Endodermal cell (in vitro differentiated cells): ENCODE measurements around the gene NUP214. TPM values are rescaled to one million over a fixed set of nuclear protein-coding genes. Genes with fewer than 3 reads are reported as not detected.

ENCODE experiments used
- DNase-seq: peaks from one replicate; pipeline ENCODE4 v3.0.0-alpha.2; 2017
- H3K27ac ChIP-seq: 2 replicates; pipeline ENCODE4 v1.5.1; 2013; ENCODE audit warnings: mild to moderate bottlenecking, low read depth, low read length, moderate library complexity
- H3K27me3 ChIP-seq: 2 replicates; pipeline ENCODE4 v1.6.1; 2013; ENCODE audit warnings: mild to moderate bottlenecking, low read length, moderate library complexity; ENCODE audit not compliant: insufficient read depth, control insufficient read depth, poor library complexity, severe bottlenecking
- H3K36me3 ChIP-seq: 2 replicates; pipeline ENCODE4 v1.7.0; 2013; ENCODE audit warnings: mild to moderate bottlenecking, low read length, moderate library complexity; ENCODE audit not compliant: control insufficient read depth, insufficient read depth
- H3K4me1 ChIP-seq: one replicate; pipeline ENCODE4 v1.7.0; 2013; ENCODE audit warnings: low read length; ENCODE audit not compliant: control insufficient read depth, insufficient read depth
- H3K4me3 ChIP-seq: 2 replicates; pipeline ENCODE4 v1.5.1; 2013; ENCODE audit warnings: mild to moderate bottlenecking, low read length, moderate library complexity
- H3K9ac ChIP-seq: 2 replicates; pipeline ENCODE4 v1.6.1; 2013; ENCODE audit warnings: mild to moderate bottlenecking, low read length, moderate library complexity; ENCODE audit not compliant: poor library complexity, severe bottlenecking; ENCODE audit errors: extremely low read depth
- H3K9me3 ChIP-seq: 2 replicates; pipeline ENCODE4 v1.6.1; 2013; ENCODE audit warnings: mild to moderate bottlenecking, low read length, moderate library complexity; ENCODE audit not compliant: control insufficient read depth
- H3K27ac Mint-ChIP-seq: 2 replicates; pipeline ENCODE4 v1.8.0; 2020; ENCODE audit warnings: mixed read lengths
- H3K27me3 Mint-ChIP-seq: 2 replicates; pipeline ENCODE4 v1.8.0; 2021; ENCODE audit warnings: mild to moderate bottlenecking, mixed read lengths; ENCODE audit not compliant: insufficient read depth
- H3K36me3 Mint-ChIP-seq: 2 replicates; pipeline ENCODE4 v1.8.0; 2020; ENCODE audit warnings: low read depth, mixed read lengths
- H3K4me1 Mint-ChIP-seq: 2 replicates; pipeline ENCODE4 v1.8.0; 2020; ENCODE audit warnings: mixed read lengths
- H3K4me3 Mint-ChIP-seq: 2 replicates; pipeline ENCODE4 v1.8.0; 2020; ENCODE audit warnings: mild to moderate bottlenecking, moderate library complexity, mixed read lengths
- H3K9me3 Mint-ChIP-seq: 2 replicates; pipeline ENCODE4 v1.8.0; 2020; ENCODE audit warnings: mild to moderate bottlenecking, mixed read lengths
- WGBS, 2 experiments: methylation state at CpG; one replicate each; pipeline versions ENCODE4 v1.1.5 to v1.1.7; 2013; ENCODE audit warnings: missing lambda C conversion rate in 2 of 2, mixed read lengths in 1 of 2; ENCODE audit not compliant: insufficient coverage in 1 of 2, insufficient read length in 1 of 2; 5-methylcytosine and 5-hydroxymethylcytosine counted together
- total RNA-seq, 2 donors: library from RNA; stranded (reverse); fragmentation: NEBNext Ultra II Directional in 1 of 2; extraction: Animal tissue kit (Norgen Biotek cat#: 25700) in 1 of 2; gene quantifications; 2 replicates in 1 of 2; 3 replicates in 1 of 2; pipeline ENCODE4 v1.2.1, GENCODE V29; 2021
- TF ChIP-seq, protein P1 (sequence below): fragments of 200-600 bp; sonication (generic); conservative IDR thresholded peaks from 2 replicates; pipeline ENCODE4 v1.5.0; 2021; ENCODE audit warnings: antibody characterized with exemption, mild to moderate bottlenecking

NUP214 gene
- total RNA-seq, 2 donors from 2014 or later, result 56.7 to 59.9 TPM

DNA sequence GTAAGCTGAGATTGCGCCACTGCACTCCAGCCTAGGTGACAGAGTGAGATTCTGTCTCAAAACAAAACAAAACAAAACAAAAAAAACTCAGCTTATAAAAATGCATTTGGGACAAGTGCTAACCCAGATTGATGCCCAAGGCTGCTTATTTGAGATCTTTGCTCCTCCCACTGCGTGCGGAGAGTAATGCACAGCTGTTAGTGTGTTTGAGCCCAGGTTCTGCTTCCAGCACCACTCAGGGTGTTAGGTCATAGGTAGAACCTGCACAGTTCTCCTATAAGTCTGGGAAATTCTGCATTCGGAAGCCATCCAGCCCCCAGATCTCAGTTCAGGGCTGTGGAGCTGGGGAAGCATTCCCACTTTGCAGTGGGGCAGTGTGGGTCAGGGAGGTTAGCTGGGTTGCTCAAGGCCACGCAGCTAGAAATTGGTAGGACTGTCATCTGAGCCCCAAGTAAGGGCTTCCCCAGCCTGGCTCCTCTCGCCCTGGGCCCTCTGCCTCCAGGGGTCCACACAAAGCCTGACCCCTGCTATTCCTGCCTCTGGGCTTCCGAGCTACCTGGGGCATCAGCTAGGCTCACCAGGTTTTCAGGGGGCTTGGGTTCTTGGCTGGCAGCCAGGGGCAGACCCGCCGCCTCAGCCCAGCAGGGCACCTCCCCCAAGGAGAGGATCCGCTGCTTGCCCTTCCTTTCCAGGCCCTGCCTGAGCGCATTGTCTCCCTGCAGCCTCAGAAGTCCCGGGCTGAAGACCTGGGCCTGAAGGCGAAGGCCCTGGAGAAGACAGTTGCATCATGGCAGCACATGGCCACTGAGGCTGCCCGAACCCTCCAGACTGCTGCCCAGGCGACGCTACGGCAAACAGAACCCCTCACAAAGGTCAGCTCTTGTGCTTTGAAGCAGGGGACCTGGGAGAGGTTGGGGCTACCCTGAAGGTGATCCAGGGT is 46.7 kb upstream of the NUP214 start:
- peaks cover 15% of the 10 kb centered on the region for H3K36me3 Mint-ChIP-seq
- WGBS, 2 experiments, result 92 to 94% methylated on average over 12 to 17 of the region's 17 CpGs

DNA sequence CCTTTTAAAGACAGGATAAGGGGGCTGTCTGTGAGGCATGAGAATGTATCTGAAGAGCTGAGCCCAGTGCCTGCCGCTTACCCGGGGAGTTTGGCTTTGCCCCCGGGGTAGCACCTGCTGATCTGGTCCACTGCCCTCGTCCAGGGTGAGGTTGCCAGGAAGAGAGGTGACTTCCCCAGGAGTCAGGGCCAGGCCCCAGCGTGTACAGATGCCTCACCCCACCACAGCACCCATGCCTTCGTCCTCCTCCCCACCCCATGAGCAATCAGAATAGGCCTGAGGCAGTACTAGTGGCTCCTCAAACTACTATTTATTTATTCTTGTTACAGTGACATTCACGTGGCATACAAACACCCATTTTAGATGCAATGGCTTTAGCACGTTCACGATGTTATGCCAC is 44.8 kb upstream of the NUP214 start:
- H3K27ac ChIP-seq, result no peak overlapping the region
- TF ChIP-seq, protein P1, sequence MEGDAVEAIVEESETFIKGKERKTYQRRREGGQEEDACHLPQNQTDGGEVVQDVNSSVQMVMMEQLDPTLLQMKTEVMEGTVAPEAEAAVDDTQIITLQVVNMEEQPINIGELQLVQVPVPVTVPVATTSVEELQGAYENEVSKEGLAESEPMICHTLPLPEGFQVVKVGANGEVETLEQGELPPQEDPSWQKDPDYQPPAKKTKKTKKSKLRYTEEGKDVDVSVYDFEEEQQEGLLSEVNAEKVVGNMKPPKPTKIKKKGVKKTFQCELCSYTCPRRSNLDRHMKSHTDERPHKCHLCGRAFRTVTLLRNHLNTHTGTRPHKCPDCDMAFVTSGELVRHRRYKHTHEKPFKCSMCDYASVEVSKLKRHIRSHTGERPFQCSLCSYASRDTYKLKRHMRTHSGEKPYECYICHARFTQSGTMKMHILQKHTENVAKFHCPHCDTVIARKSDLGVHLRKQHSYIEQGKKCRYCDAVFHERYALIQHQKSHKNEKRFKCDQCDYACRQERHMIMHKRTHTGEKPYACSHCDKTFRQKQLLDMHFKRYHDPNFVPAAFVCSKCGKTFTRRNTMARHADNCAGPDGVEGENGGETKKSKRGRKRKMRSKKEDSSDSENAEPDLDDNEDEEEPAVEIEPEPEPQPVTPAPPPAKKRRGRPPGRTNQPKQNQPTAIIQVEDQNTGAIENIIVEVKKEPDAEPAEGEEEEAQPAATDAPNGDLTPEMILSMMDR, result no peak
- H3K4me1 ChIP-seq, result no peaks in the 10 kb centered on the region
- no peaks in the 10 kb centered on the region for H3K36me3 ChIP-seq
- H3K9ac ChIP-seq, result no peak overlapping the region
- H3K27me3 Mint-ChIP-seq, result no peaks in the 10 kb centered on the region
- peak overlapping the region; percentile 58 for H3K27ac Mint-ChIP-seq
- DNase-seq, result no peak
- 69 to 78% methylated on average over 6 to 9 of the region's 9 CpGs for WGBS, 2 experiments
- peaks cover 18% of the 10 kb centered on the region for H3K36me3 Mint-ChIP-seq
- H3K9me3 Mint-ChIP-seq, result no peaks in the 10 kb centered on the region
- no peaks in the 10 kb centered on the region for H3K9me3 ChIP-seq
- H3K4me3 Mint-ChIP-seq, result no peak overlapping the region
- H3K4me3 ChIP-seq, result no peak overlapping the region
- H3K4me1 Mint-ChIP-seq, result no peaks in the 10 kb centered on the region
- no peaks in the 10 kb centered on the region for H3K27me3 ChIP-seq

More for the DNA sequence above, 46.7 kb upstream of the NUP214 start:
- no peak for DNase-seq
- Mint-ChIP-seq H3K4me1 (no peaks in the 10 kb centered on the region), H3K27ac (no peak overlapping the region), H3K9me3 (no peaks in the 10 kb centered on the region), H3K4me3 (no peak overlapping the region), H3K27me3 (no peaks in the 10 kb centered on the region)
- TF ChIP-seq, protein P1, result no peak
- no peaks in the 10 kb centered on the region for H3K36me3 ChIP-seq
- H3K4me3 ChIP-seq, result no peak overlapping the region
- H3K9me3 ChIP-seq, result no peaks in the 10 kb centered on the region
- no peak overlapping the region for H3K9ac ChIP-seq
- H3K4me1 ChIP-seq, result no peaks in the 10 kb centered on the region
- H3K27ac ChIP-seq, result no peak overlapping the region
- H3K27me3 ChIP-seq, result no peaks in the 10 kb centered on the region

DNA sequence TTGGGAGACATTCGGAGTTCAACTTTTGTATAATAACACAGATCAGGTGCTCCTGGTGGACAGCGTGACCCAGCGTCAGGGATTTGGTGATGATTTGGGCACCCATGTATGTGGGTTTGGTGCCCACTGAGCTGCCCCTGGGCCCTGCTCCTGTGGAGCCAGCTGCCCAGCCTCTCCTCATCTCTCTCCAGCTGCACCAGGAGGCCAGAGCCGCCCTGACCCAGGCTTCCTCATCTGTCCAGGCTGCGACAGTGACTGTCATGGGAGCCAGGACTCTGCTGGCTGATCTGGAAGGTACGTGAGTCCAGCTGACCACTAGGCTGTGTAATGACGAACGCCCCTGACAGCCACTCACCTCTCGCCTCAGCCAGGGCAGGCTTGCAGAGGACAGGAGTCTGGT is 43.5 kb upstream of the NUP214 start:
- Mint-ChIP-seq H3K4me1 (no peaks in the 10 kb centered on the region), H3K27me3 (no peaks in the 10 kb centered on the region), H3K4me3 (no peak overlapping the region), H3K9me3 (no peaks in the 10 kb centered on the region), H3K36me3 (peaks cover 18% of the 10 kb centered on the region), H3K27ac (no peak overlapping the region)
- Histone ChIP-seq H3K27me3 (no peaks in the 10 kb centered on the region), H3K4me3 (no peak overlapping the region), H3K9ac (no peak overlapping the region), H3K27ac (no peak overlapping the region), H3K4me1 (no peaks in the 10 kb centered on the region), H3K36me3 (no peaks in the 10 kb centered on the region), H3K9me3 (no peaks in the 10 kb centered on the region)
- WGBS, 2 experiments, result 93 to 98% methylated on average over 8 to 9 of the region's 9 CpGs
- DNase-seq, result no peak
- TF ChIP-seq, protein P1, result no peak
